Measurements from ENCODE around the gene HAGH. TPM values are rescaled to one million over a fixed set of nuclear protein-coding genes. Genes with fewer than 3 reads are reported as not detected.

HAGH gene
- total and polyA plus RNA-seq, 9 of the 15 experiments (the other 6 are each of a cell fraction or from before 2014, with no cell fraction given): 0.46 to 35.1 (median 16.8) TPM

DNA sequence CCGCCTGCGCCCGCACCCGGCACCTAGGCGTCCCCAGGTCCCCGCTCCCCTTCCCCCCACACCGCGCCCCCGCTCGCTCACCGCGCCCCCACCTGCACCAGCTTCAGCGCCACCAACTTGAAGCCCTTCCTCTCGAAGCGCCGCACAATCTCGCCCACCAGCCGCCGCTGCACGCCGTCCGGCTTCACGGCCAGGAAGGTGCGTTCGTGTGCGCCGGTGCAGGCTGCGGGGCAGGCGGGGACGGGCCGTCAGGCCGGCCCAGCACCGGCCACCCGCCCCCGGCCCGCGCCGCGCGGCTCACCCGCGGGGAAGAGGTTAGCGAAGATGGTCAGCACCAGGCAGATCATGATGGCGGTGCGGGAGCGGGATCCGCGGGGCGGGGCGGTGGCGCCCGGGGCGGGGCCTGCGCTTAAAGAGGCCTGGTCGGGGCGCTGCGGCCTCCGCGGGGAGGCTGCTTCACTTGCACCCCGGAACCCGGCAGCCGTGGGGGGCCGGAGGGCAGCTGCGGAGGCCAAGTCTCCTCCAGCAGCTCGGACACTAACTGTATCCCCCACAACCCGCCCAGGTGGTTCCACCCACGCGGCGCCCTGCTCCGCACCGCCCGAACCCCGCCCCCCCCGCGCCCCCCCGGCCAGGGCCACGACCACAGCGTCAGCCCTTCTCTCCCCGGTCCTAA is 55.3 kb downstream of the HAGH start, which contains the start of gene NME3 (continued):
- TF ChIP-seq POLR2H (tag; IDR thresholded peaks at IDR 0.05; ENCODE audit: low read depth): no peak
- no peak for TF ChIP-seq RFX1 (IDR thresholded peaks at IDR 0.05)
- peak; percentile 31; the same call in 1 of the 2 replicates for TF ChIP-seq CTBP1 (IDR thresholded peaks at IDR 0.05; ENCODE audit: borderline replicate concordance)
- no peak for TF ChIP-seq TFAM (CRISPR knock-in tag; conservative IDR thresholded peaks at IDR 0.05)
- no peak for TF ChIP-seq CHD4 (IDR thresholded peaks at IDR 0.05; ENCODE audit: insufficient read depth, insufficient replicate concordance, low read depth, low read length, poor library complexity, severe bottlenecking)
- no peak for TF ChIP-seq FOSL1 (tag; conservative IDR thresholded peaks at IDR 0.05)
- TF ChIP-seq, protein P1, sequence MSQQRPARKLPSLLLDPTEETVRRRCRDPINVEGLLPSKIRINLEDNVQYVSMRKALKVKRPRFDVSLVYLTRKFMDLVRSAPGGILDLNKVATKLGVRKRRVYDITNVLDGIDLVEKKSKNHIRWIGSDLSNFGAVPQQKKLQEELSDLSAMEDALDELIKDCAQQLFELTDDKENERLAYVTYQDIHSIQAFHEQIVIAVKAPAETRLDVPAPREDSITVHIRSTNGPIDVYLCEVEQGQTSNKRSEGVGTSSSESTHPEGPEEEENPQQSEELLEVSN (IDR thresholded peaks at IDR 0.05; ENCODE audit: borderline replicate concordance in 1 of 2, extremely low read depth in 1 of 2, insufficient read depth in 1 of 2, insufficient read length in 1 of 2, low read depth in 1 of 2, low read length in 1 of 2, poor library complexity in 1 of 2, severe bottlenecking in 1 of 2): peak in 1 of 2 experiments; percentile 10
- TF ChIP-seq, protein P2, sequence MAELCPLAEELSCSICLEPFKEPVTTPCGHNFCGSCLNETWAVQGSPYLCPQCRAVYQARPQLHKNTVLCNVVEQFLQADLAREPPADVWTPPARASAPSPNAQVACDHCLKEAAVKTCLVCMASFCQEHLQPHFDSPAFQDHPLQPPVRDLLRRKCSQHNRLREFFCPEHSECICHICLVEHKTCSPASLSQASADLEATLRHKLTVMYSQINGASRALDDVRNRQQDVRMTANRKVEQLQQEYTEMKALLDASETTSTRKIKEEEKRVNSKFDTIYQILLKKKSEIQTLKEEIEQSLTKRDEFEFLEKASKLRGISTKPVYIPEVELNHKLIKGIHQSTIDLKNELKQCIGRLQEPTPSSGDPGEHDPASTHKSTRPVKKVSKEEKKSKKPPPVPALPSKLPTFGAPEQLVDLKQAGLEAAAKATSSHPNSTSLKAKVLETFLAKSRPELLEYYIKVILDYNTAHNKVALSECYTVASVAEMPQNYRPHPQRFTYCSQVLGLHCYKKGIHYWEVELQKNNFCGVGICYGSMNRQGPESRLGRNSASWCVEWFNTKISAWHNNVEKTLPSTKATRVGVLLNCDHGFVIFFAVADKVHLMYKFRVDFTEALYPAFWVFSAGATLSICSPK (IDR thresholded peaks at IDR 0.05; ENCODE audit: borderline replicate concordance): no peak
- peak; percentile 77 for TF ChIP-seq EGR1 (conservative IDR thresholded peaks at IDR 0.05)
- no peak for TF ChIP-seq ZNF764 (CRISPR knock-in tag; IDR thresholded peaks at IDR 0.05; ENCODE audit: low read depth)
- TF ChIP-seq ZNF124 (CRISPR knock-in tag; IDR thresholded peaks at IDR 0.05): no peak
- TF ChIP-seq, protein P3, sequence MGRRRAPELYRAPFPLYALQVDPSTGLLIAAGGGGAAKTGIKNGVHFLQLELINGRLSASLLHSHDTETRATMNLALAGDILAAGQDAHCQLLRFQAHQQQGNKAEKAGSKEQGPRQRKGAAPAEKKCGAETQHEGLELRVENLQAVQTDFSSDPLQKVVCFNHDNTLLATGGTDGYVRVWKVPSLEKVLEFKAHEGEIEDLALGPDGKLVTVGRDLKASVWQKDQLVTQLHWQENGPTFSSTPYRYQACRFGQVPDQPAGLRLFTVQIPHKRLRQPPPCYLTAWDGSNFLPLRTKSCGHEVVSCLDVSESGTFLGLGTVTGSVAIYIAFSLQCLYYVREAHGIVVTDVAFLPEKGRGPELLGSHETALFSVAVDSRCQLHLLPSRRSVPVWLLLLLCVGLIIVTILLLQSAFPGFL (CRISPR knock-in tag; IDR thresholded peaks at IDR 0.05): no peak
- TF ChIP-seq MEF2A (IDR thresholded peaks at IDR 0.05; ENCODE audit: control insufficient read depth, low read depth, low read length): no peak
- no peak for TF ChIP-seq MYBL2 (IDR thresholded peaks at IDR 0.05; ENCODE audit: low read depth)
- no peak for TF ChIP-seq MYBL2 (CRISPR knock-in tag; IDR thresholded peaks at IDR 0.05; ENCODE audit: borderline replicate concordance)
- 0 out of 2 replicates have a peak, but pooled peaks have one; percentile 16 for TF ChIP-seq CREB1 (IDR thresholded peaks at IDR 0.05)
- no peak for TF ChIP-seq CREB1 (CRISPR knock-in tag; IDR thresholded peaks at IDR 0.05)
- TF ChIP-seq EZH2 (IDR thresholded peaks at IDR 0.05; ENCODE audit: borderline replicate concordance, low read depth, low read length): no peak
- TF ChIP-seq, protein P4, sequence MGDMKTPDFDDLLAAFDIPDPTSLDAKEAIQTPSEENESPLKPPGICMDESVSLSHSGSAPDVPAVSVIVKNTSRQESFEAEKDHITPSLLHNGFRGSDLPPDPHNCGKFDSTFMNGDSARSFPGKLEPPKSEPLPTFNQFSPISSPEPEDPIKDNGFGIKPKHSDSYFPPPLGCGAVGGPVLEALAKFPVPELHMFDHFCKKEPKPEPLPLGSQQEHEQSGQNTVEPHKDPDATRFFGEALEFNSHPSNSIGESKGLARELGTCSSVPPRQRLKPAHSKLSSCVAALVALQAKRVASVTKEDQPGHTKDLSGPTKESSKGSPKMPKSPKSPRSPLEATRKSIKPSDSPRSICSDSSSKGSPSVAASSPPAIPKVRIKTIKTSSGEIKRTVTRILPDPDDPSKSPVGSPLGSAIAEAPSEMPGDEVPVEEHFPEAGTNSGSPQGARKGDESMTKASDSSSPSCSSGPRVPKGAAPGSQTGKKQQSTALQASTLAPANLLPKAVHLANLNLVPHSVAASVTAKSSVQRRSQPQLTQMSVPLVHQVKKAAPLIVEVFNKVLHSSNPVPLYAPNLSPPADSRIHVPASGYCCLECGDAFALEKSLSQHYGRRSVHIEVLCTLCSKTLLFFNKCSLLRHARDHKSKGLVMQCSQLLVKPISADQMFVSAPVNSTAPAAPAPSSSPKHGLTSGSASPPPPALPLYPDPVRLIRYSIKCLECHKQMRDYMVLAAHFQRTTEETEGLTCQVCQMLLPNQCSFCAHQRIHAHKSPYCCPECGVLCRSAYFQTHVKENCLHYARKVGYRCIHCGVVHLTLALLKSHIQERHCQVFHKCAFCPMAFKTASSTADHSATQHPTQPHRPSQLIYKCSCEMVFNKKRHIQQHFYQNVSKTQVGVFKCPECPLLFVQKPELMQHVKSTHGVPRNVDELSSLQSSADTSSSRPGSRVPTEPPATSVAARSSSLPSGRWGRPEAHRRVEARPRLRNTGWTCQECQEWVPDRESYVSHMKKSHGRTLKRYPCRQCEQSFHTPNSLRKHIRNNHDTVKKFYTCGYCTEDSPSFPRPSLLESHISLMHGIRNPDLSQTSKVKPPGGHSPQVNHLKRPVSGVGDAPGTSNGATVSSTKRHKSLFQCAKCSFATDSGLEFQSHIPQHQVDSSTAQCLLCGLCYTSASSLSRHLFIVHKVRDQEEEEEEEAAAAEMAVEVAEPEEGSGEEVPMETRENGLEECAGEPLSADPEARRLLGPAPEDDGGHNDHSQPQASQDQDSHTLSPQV (IDR thresholded peaks at IDR 0.05): 0 out of 2 replicates have a peak, but pooled peaks have one; percentile 30
- no peak for TF ChIP-seq ZNF717 (CRISPR knock-in tag; IDR thresholded peaks at IDR 0.05)

Measured in K562 (cell line).